ENCODE results near the gene GRIP1.

GRIP1 gene

GRCh38 chr12:66620688-66621087 lies 58.2 kb downstream of the GRIP1 start:
- no peaks in the 10 kb centered on the region for H3K4me1 ChIP-seq (ENCODE audit: control insufficient read depth, insufficient read depth, low read length)
- no peaks in the 10 kb centered on the region for H3K9me3 ChIP-seq (ENCODE audit: control insufficient read depth in 2 of 2, low read length in 2 of 2)
- H3K27ac ChIP-seq (ENCODE audit: low read length), result no peak overlapping the region
- H3K9ac ChIP-seq (ENCODE audit: low read length in 2 of 2), result no peak overlapping the region
- H3K36me3 ChIP-seq (ENCODE audit: control insufficient read depth in 2 of 2, insufficient read depth in 2 of 2, low read length in 2 of 2), result no peaks in the 10 kb centered on the region
- no peaks in the 10 kb centered on the region for H3K27me3 ChIP-seq (ENCODE audit: control insufficient read depth in 1 of 2, insufficient read depth in 2 of 2, low read length in 2 of 2)
- no peak overlapping the region for H3K4me3 ChIP-seq (ENCODE audit: low read length in 2 of 2)

- H3K36me3 ChIP-seq (ENCODE audit: control insufficient read depth in 2 of 2, insufficient read depth in 2 of 2, low read length in 2 of 2), result no peaks in the 10 kb centered on the region
- H3K4me1 ChIP-seq (ENCODE audit: control insufficient read depth, insufficient read depth, low read length), result no peaks in the 10 kb centered on the region
- no peaks in the 10 kb centered on the region for H3K9me3 ChIP-seq (ENCODE audit: control insufficient read depth in 2 of 2, low read length in 2 of 2)
- no peak overlapping the region for H3K4me3 ChIP-seq (ENCODE audit: low read length in 2 of 2)
- no peak overlapping the region for H3K9ac ChIP-seq (ENCODE audit: low read length in 2 of 2)
- no peak overlapping the region for H3K27ac ChIP-seq (ENCODE audit: low read length)
- no peaks in the 10 kb centered on the region for H3K27me3 ChIP-seq (ENCODE audit: control insufficient read depth in 1 of 2, insufficient read depth in 2 of 2, low read length in 2 of 2)
These were observed 58.9 kb downstream of the GRIP1 start for GRCh38 chr12:66620026-66620425.

GRCh38 chr12:66617991-66618390 lies 60.9 kb downstream of the GRIP1 start:
- H3K9ac ChIP-seq (ENCODE audit: low read length in 2 of 2), result no peak overlapping the region
- H3K27me3 ChIP-seq (ENCODE audit: control insufficient read depth in 1 of 2, insufficient read depth in 2 of 2, low read length in 2 of 2), result no peaks in the 10 kb centered on the region
- no peak overlapping the region for H3K27ac ChIP-seq (ENCODE audit: low read length)
- H3K36me3 ChIP-seq (ENCODE audit: control insufficient read depth in 2 of 2, insufficient read depth in 2 of 2, low read length in 2 of 2), result no peaks in the 10 kb centered on the region
- no peaks in the 10 kb centered on the region for H3K4me1 ChIP-seq (ENCODE audit: control insufficient read depth, insufficient read depth, low read length)
- H3K9me3 ChIP-seq (ENCODE audit: control insufficient read depth in 2 of 2, low read length in 2 of 2), result no peaks in the 10 kb centered on the region
- H3K4me3 ChIP-seq (ENCODE audit: low read length in 2 of 2), result no peak overlapping the region

- Histone ChIP-seq H3K4me3 (ENCODE audit: low read length in 2 of 2) (no peak overlapping the region), H3K9me3 (ENCODE audit: control insufficient read depth in 2 of 2, low read length in 2 of 2) (no peaks in the 10 kb centered on the region), H3K4me1 (ENCODE audit: control insufficient read depth, insufficient read depth, low read length) (no peaks in the 10 kb centered on the region), H3K36me3 (ENCODE audit: control insufficient read depth in 2 of 2, insufficient read depth in 2 of 2, low read length in 2 of 2) (no peaks in the 10 kb centered on the region), H3K9ac (ENCODE audit: low read length in 2 of 2) (no peak overlapping the region), H3K27me3 (ENCODE audit: control insufficient read depth in 1 of 2, insufficient read depth in 2 of 2, low read length in 2 of 2) (no peaks in the 10 kb centered on the region), H3K27ac (ENCODE audit: low read length) (no peak overlapping the region)
These were observed 66.6 kb downstream of the GRIP1 start for GRCh38 chr12:66612090-66612775.

DNA sequence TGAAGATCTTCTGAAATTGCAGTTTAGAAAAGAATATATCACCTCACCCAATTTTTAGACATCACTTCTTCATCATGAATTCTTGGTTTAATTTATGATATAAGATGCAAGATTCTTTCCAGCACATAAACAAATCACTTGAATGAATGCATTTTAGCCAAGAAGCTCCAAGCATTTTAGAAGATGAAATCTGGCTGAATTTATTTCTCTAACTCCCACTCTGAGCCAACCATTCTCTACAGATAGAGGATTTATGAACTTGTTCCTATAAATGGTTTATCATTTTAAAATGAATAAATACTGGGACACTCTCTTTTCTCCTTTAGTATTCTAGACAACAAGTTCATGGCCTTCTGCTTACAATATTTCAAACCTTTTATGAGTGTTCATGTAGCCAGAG lies 71.7 kb downstream of the GRIP1 start:
- Histone ChIP-seq H3K4me1 (ENCODE audit: control insufficient read depth, insufficient read depth, low read length) (no peaks in the 10 kb centered on the region), H3K27me3 (ENCODE audit: control insufficient read depth in 1 of 2, insufficient read depth in 2 of 2, low read length in 2 of 2) (no peaks in the 10 kb centered on the region), H3K4me3 (ENCODE audit: low read length in 2 of 2) (no peak overlapping the region), H3K9me3 (ENCODE audit: control insufficient read depth in 2 of 2, low read length in 2 of 2) (no peaks in the 10 kb centered on the region), H3K36me3 (ENCODE audit: control insufficient read depth in 2 of 2, insufficient read depth in 2 of 2, low read length in 2 of 2) (no peaks in the 10 kb centered on the region), H3K27ac (ENCODE audit: low read length) (no peak overlapping the region), H3K9ac (ENCODE audit: low read length in 2 of 2) (no peak overlapping the region)

DNA sequence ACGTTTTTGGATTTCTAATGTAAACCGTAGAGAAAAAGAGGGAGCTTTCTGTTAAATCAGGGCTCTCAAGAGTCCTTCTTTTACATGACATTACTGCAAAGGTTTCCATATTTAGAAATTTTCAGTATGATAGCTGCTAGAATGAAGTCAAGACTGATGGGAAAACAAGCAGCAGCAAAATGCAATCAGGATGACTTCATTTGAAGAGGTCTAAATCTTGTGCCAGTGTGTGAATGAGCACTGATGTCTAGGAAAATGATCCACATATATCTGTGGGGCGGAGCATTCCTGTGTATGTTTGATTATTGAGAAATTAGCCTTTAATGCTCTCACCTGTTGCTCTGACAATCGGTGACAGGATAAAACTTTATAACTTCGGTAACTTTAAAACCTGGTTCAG lies 73.6 kb downstream of the GRIP1 start:
- H3K4me3 ChIP-seq (ENCODE audit: low read length in 2 of 2), result no peak overlapping the region
- H3K36me3 ChIP-seq (ENCODE audit: control insufficient read depth in 2 of 2, insufficient read depth in 2 of 2, low read length in 2 of 2), result no peaks in the 10 kb centered on the region
- no peak overlapping the region for H3K9ac ChIP-seq (ENCODE audit: low read length in 2 of 2)
- no peaks in the 10 kb centered on the region for H3K4me1 ChIP-seq (ENCODE audit: control insufficient read depth, insufficient read depth, low read length)
- no peaks in the 10 kb centered on the region for H3K9me3 ChIP-seq (ENCODE audit: control insufficient read depth in 2 of 2, low read length in 2 of 2)
- H3K27me3 ChIP-seq (ENCODE audit: control insufficient read depth in 1 of 2, insufficient read depth in 2 of 2, low read length in 2 of 2), result no peaks in the 10 kb centered on the region
- H3K27ac ChIP-seq (ENCODE audit: low read length), result no peak overlapping the region

- Histone ChIP-seq H3K36me3 (ENCODE audit: control insufficient read depth in 2 of 2, insufficient read depth in 2 of 2, low read length in 2 of 2) (no peaks in the 10 kb centered on the region), H3K4me1 (ENCODE audit: control insufficient read depth, insufficient read depth, low read length) (no peaks in the 10 kb centered on the region), H3K9me3 (ENCODE audit: control insufficient read depth in 2 of 2, low read length in 2 of 2) (no peaks in the 10 kb centered on the region), H3K4me3 (ENCODE audit: low read length in 2 of 2) (no peak overlapping the region), H3K27me3 (ENCODE audit: control insufficient read depth in 1 of 2, insufficient read depth in 2 of 2, low read length in 2 of 2) (no peaks in the 10 kb centered on the region), H3K27ac (ENCODE audit: low read length) (no peak overlapping the region), H3K9ac (ENCODE audit: low read length in 2 of 2) (no peak overlapping the region)
These were observed 74.8 kb downstream of the GRIP1 start for GRCh38 chr12:66603981-66604479.

DNA sequence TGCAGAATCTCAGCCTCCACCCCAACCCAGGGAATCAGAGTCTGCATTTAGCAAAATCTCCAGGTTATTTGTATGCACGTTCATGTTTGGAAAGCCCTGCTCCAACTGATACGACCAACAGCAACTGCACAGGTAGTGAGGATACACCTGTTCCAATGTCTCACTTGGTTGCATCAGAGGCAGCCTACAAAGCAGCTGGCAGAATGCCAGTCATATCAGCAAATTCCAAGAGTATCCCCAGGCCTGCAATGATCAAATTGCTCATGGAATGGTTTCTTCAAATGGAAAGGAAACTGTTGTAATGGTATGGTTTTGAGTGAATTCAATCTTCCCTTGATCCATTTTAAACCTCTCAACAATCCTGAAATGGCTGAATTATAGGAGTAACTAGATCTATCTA lies 75.4 kb downstream of the GRIP1 start:
- Histone ChIP-seq H3K4me3 (ENCODE audit: low read length in 2 of 2) (no peak overlapping the region), H3K27ac (ENCODE audit: low read length) (no peak overlapping the region), H3K9me3 (ENCODE audit: control insufficient read depth in 2 of 2, low read length in 2 of 2) (no peaks in the 10 kb centered on the region), H3K36me3 (ENCODE audit: control insufficient read depth in 2 of 2, insufficient read depth in 2 of 2, low read length in 2 of 2) (no peaks in the 10 kb centered on the region), H3K9ac (ENCODE audit: low read length in 2 of 2) (no peak overlapping the region), H3K4me1 (ENCODE audit: control insufficient read depth, insufficient read depth, low read length) (no peaks in the 10 kb centered on the region), H3K27me3 (ENCODE audit: control insufficient read depth in 1 of 2, insufficient read depth in 2 of 2, low read length in 2 of 2) (no peaks in the 10 kb centered on the region)

- Histone ChIP-seq H3K27me3 (ENCODE audit: control insufficient read depth in 1 of 2, insufficient read depth in 2 of 2, low read length in 2 of 2) (no peaks in the 10 kb centered on the region), H3K27ac (ENCODE audit: low read length) (no peak overlapping the region), H3K9me3 (ENCODE audit: control insufficient read depth in 2 of 2, low read length in 2 of 2) (no peaks in the 10 kb centered on the region), H3K9ac (ENCODE audit: low read length in 2 of 2) (no peak overlapping the region), H3K4me3 (ENCODE audit: low read length in 2 of 2) (no peak overlapping the region), H3K36me3 (ENCODE audit: control insufficient read depth in 2 of 2, insufficient read depth in 2 of 2, low read length in 2 of 2) (no peaks in the 10 kb centered on the region), H3K4me1 (ENCODE audit: control insufficient read depth, insufficient read depth, low read length) (no peaks in the 10 kb centered on the region)
These were observed 76.3 kb downstream of the GRIP1 start for GRCh38 chr12:66602483-66603143.

- no peaks in the 10 kb centered on the region for H3K27me3 ChIP-seq (ENCODE audit: control insufficient read depth in 1 of 2, insufficient read depth in 2 of 2, low read length in 2 of 2)
- H3K4me1 ChIP-seq (ENCODE audit: control insufficient read depth, insufficient read depth, low read length), result no peaks in the 10 kb centered on the region
These were observed 78.0 kb downstream of the GRIP1 start for GRCh38 chr12:66600903-66601302.

DNA sequence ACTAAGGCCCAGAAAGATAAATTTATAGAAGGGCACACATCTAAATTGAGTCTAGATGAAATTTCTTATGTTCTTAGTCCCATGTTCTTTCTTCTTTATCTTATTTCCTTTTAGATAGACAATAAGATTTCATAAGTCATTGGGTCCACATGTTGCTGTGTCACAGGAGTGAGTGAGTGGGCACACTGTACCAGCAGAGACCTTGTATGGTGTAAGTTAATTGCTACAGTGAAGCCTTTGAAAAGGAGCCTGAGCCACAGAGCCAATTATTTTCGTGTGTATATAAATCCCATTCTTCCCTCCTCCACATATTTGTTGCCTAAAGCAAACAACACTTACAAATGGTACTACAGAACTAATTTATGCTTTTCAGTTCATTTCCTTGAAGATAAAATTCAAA lies 79.1 kb downstream of the GRIP1 start:
- Histone ChIP-seq H3K27ac (ENCODE audit: low read length) (no peak overlapping the region), H3K9me3 (ENCODE audit: control insufficient read depth in 2 of 2, low read length in 2 of 2) (no peaks in the 10 kb centered on the region), H3K27me3 (ENCODE audit: control insufficient read depth in 1 of 2, insufficient read depth in 2 of 2, low read length in 2 of 2) (no peaks in the 10 kb centered on the region), H3K4me1 (ENCODE audit: control insufficient read depth, insufficient read depth, low read length) (no peaks in the 10 kb centered on the region), H3K36me3 (ENCODE audit: control insufficient read depth in 2 of 2, insufficient read depth in 2 of 2, low read length in 2 of 2) (no peaks in the 10 kb centered on the region), H3K9ac (ENCODE audit: low read length in 2 of 2) (no peak overlapping the region), H3K4me3 (ENCODE audit: low read length in 2 of 2) (no peak overlapping the region)

More at GRCh38 chr12:66600903-66601302, 78.0 kb downstream of the GRIP1 start:
- H3K9ac ChIP-seq (ENCODE audit: low read length in 2 of 2), result no peak overlapping the region
- H3K4me3 ChIP-seq (ENCODE audit: low read length in 2 of 2), result no peak overlapping the region
- no peak overlapping the region for H3K27ac ChIP-seq (ENCODE audit: low read length)
- H3K36me3 ChIP-seq (ENCODE audit: control insufficient read depth in 2 of 2, insufficient read depth in 2 of 2, low read length in 2 of 2), result no peaks in the 10 kb centered on the region
- no peaks in the 10 kb centered on the region for H3K9me3 ChIP-seq (ENCODE audit: control insufficient read depth in 2 of 2, low read length in 2 of 2)
